ENCODE data around the gene COL16A1.

DNA sequence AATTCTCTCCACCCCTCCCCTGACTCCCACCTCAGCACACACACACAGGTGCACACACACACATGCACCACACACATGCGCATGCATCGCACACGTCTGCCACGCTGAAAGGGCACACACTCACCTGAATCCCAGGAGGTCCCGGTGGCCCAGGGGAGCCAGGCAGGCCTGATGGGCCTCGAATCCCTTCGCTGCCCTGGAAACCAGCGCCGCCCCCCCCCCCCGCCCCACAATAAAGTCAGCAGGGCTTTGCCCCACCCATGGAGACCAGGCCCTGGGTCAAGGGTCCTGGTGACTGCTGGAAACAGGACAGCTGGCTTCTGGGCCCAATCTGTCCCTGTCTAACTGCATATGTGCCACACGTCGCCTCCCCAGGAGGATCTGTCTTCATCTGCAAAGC is 41.4 kb downstream of the COL16A1 start:
- TF ChIP-seq GATA2 (IDR thresholded peaks at IDR 0.05; ENCODE audit: low read depth, low read length) (no peak), GATA3 (IDR thresholded peaks at IDR 0.05; ENCODE audit: low read depth, low read length) (no peak)

Data from SH-SY5Y (cell line).